ENCODE measurements around the gene IFIT2.

DNA sequence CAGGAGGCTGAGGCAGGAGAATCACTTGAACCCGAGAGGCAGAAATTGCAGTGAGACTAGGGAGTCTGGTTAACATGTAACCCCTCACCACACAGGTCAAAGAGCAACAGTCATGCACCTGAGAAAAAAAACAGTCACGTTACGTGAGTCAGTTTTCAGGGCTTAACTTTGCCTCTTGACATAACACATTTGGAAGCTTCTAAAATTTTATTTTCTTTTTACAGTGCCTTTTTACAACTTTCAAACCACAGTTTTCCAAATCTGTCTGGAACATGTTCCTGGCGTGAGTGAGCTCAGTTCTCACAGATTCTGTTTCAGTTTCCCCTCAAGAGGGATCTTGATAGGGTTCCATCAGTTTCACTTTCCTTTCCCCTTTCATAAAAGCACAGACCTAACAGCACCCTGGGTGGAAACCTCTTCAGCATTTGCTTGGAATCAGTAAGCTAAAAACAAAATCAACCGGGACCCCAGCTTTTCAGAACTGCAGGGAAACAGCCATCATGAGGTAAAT lies 30.3 kb downstream of the IFIT2 start:
- TF ChIP-seq, protein P1, sequence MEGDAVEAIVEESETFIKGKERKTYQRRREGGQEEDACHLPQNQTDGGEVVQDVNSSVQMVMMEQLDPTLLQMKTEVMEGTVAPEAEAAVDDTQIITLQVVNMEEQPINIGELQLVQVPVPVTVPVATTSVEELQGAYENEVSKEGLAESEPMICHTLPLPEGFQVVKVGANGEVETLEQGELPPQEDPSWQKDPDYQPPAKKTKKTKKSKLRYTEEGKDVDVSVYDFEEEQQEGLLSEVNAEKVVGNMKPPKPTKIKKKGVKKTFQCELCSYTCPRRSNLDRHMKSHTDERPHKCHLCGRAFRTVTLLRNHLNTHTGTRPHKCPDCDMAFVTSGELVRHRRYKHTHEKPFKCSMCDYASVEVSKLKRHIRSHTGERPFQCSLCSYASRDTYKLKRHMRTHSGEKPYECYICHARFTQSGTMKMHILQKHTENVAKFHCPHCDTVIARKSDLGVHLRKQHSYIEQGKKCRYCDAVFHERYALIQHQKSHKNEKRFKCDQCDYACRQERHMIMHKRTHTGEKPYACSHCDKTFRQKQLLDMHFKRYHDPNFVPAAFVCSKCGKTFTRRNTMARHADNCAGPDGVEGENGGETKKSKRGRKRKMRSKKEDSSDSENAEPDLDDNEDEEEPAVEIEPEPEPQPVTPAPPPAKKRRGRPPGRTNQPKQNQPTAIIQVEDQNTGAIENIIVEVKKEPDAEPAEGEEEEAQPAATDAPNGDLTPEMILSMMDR (IDR thresholded peaks at IDR 0.05; ENCODE audit: low read length) = no peak
- TF ChIP-seq EZH2 (IDR thresholded peaks at IDR 0.05; ENCODE audit: borderline replicate concordance, low read length) = no peak
